ENCODE measurements around the gene TMEM198.

The TMEM198 gene

GRCh38 chr2:219565130-219566080, 21.6 kb downstream of the TMEM198 start:
- no peak for DNase-seq

DNA sequence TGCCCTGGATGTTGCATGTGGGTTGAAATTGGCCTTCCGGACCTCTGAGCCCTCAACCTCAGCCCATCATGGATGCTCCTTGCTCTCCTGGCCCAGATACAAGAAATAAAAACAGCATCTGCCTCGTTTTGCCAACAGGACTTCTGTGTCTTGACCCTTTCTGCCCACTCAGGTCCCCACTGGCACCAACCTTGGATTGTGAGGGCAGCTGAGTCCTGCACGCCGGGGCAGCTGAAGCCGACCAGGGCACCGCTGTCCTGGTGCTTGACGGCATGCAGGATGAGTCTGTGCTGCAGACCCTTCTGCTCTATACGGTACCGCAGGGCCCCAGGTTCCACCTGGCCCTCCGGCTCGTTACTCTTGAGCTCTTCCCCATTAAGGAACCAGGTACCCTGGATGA, 22.8 kb downstream of the TMEM198 start:
- no peak for DNase-seq

GRCh38 chr2:219567131-219567530, 23.3 kb downstream of the TMEM198 start:
- DNase-seq: no peak

- no peak for DNase-seq
Measured at GRCh38 chr2:219567791-219568361, 24.0 kb downstream of the TMEM198 start.

- DNase-seq: no peak
Measured at GRCh38 chr2:219569041-219569440, 25.2 kb downstream of the TMEM198 start.

GRCh38 chr2:219569635-219570034, 25.8 kb downstream of the TMEM198 start:
- no peak for DNase-seq

DNA sequence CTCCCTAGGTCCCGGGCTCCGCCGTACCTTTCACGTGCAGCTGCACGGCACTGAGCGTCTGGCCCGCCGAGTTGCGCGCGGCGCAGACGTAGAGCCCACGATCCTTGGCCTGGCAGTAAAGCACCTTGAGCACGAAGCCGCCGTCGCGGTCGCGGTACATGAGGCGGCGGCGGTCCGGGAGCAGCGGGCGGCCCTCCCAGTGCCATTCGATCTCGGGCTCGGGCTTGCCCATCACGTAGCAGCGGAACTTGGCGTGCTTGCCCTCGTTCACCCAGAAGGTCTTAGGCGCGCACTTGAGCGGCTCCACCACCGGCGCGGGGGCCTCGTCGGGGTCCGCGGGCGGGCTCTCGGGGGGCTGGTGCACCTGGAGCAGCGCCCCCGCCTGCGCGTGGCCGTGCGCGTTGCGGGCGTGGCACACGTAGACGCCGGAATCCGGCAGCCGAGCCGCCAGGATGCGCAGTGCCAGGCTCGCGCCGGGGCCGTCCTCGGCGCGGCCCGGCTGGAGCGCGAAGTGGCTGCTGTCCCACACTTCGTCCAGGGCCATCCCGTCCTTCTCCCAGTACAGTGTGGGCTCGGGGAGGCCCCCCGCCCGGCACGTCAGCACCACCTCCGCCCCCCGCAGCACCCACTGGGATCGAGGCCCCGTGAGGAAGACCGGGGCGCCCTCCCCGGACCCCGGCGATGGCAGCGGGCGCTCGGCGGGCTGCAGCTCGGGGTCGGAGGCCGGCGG, 26.5 kb downstream of the TMEM198 start:
- DNase-seq: no peak

GRCh38 chr2:219570924-219571310, 27.1 kb downstream of the TMEM198 start:
- DNase-seq: no peak

DNA sequence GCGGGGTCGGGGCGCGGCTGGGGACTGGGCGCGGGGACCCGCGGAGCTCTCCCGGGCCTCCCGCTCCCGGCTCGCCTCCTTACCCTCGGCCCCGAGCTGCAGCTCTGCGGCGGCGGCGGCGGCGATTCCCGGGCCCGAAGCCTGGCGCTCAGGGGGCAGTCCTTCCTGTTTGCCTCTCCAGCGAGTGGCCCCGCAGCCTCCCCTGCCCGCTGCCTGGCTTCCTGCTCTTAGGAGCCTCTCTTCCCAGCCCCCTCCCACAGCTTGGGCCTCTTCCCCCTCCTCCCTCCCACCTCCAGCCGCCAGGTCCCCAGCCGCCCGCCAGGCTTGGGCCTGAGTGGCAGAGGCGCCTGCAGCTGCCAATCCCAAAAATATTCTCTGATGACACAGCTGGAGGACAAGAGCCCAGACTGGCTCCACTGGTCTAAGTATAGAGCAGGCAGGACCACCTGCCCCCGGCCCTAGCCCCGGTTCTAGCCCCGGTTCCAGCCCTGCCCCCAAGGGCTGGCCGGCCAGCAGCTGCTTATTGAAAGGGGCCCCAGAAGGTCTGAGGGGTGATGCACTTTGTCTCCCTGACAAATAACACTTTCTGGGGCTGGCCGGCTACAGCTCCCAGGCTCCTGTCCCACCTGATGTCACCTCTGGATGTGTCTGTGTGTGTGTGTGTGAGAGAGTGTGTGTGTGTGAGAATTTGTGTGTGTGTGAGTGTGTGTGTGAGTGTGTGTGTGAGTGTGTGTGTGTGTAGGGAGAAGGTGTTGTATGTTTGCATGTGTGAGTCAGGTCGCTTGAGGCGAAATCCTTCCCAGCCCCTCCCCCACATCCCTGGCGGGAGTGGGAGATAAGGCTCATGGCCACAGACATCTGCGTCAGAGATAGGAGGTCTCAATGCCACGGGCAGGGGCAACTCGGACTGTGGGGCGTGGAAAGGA, 27.7 kb downstream of the TMEM198 start, which contains the start of gene OBSL1:
Gene OBSL1 (minus strand): TSS at position 229 of the 926 bp plus-strand sequence. CDS start 307 bp downstream, outside the sequence.
- DNase-seq: no peak

GRCh38 chr2:219572237-219573001, 28.6 kb downstream of the TMEM198 start, which contains the start of gene INHA:
Gene INHA (plus strand): TSS chr2:219572310. CDS start chr2:219572375, 65 bp downstream.
- DNase-seq: no peak

DNA sequence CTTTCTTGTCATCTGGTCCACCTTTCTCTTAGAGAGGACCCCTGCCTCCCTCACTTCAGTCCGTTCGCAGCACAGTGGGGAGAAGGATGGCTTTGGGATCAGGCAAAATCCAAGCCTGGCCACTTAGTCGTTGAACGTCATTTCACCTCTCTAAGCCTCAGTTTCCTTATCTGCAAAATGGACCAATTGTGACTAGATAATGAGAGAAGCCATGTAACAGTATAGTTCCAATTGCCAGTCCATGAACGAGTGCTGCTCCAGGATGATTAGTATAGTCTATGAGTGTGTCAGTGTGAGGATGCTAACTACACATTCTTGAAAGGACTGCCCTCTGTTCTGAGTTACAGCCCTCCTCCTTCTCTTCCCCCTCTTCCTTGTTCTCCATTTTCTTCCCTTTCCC, 29.3 kb downstream of the TMEM198 start:
- DNase-seq: peak; percentile 56

- no peak for DNase-seq
Measured at GRCh38 chr2:219574484-219575311, 30.9 kb downstream of the TMEM198 start.

- no peak for DNase-seq
Measured at GRCh38 chr2:219575566-219576504, 32.0 kb downstream of the TMEM198 start.

- peak; percentile 30 for DNase-seq
Measured at GRCh38 chr2:219576505-219577388, 32.9 kb downstream of the TMEM198 start.

- no peak for DNase-seq
Measured at GRCh38 chr2:219578811-219579613, 35.2 kb downstream of the TMEM198 start.

GRCh38 chr2:219581346-219581745, 37.5 kb downstream of the TMEM198 start:
- no peak for DNase-seq

- no peak for DNase-seq
Measured at GRCh38 chr2:219591091-219591490, 47.3 kb downstream of the TMEM198 start.
